Neural progenitor cell (in vitro differentiated cells): ENCODE data around the gene TCOF1.

ENCODE experiments used
- EZH2 ChIP-seq: fragments of 200-600 bp; sonication (generic); IDR thresholded peaks from 2 replicates; pipeline ENCODE4 v1.6.1; 2017; ENCODE audit warnings: antibody characterized with exemption, mild to moderate bottlenecking, moderate library complexity
- EZH2phosphoT487 ChIP-seq: fragments of 200-600 bp; sonication (generic); IDR thresholded peaks from 2 replicates; pipeline ENCODE4 v1.6.1; 2017; ENCODE audit warnings: antibody characterized with exemption
- TF ChIP-seq, protein P1 (sequence below): fragments of 200-600 bp; sonication (generic); IDR thresholded peaks from 2 replicates; pipeline ENCODE4 v1.5.1; 2017; ENCODE audit warnings: antibody characterized with exemption, mild to moderate bottlenecking

DNA sequence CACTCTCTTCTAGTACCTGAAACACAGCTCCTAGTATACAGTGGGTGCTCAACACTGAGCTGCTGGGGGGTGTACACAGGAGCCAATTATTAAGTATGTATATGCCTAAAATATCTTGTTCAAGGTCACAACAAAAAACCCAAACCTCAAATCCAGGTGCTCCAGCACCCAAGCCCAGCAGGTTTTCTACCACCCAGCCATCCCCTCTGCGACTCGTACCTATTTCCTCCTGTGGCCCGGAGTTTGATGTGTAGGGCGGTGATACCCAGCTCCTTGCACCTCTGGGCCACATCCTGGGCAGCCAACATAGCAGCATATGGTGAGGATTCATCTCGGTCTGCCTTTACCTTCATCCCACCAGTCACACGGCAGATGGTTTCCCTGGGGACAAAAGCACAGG, 89.1 kb downstream of the TCOF1 start:
- TF ChIP-seq, protein P1, sequence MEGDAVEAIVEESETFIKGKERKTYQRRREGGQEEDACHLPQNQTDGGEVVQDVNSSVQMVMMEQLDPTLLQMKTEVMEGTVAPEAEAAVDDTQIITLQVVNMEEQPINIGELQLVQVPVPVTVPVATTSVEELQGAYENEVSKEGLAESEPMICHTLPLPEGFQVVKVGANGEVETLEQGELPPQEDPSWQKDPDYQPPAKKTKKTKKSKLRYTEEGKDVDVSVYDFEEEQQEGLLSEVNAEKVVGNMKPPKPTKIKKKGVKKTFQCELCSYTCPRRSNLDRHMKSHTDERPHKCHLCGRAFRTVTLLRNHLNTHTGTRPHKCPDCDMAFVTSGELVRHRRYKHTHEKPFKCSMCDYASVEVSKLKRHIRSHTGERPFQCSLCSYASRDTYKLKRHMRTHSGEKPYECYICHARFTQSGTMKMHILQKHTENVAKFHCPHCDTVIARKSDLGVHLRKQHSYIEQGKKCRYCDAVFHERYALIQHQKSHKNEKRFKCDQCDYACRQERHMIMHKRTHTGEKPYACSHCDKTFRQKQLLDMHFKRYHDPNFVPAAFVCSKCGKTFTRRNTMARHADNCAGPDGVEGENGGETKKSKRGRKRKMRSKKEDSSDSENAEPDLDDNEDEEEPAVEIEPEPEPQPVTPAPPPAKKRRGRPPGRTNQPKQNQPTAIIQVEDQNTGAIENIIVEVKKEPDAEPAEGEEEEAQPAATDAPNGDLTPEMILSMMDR, result no peak
- TF ChIP-seq EZH2 (no peak), EZH2phosphoT487 (no peak)
